Fibroblast of lung (primary cell): ENCODE data around the gene CELF2.

Source experiments
- EZH2 ChIP-seq: IDR thresholded peaks from 2 replicates; pipeline ENCODE4 v1.5.1; 2012; ENCODE audit warnings: low read length, control low read depth, mild to moderate bottlenecking; ENCODE audit errors: missing control alignments
- TF ChIP-seq, protein P1 (sequence below), 2 donors: IDR thresholded peaks in 1 of 2; conservative IDR thresholded peaks in 1 of 2; 1 replicate in 1 of 2; 2 replicates in 1 of 2; pipeline ENCODE4 v1.5.1; 2011 to 2012; ENCODE audit warnings: low read length in 2 of 2, control low read depth in 1 of 2, inconsistent platforms in 1 of 2, low read depth in 1 of 2, mild to moderate bottlenecking in 1 of 2

GRCh38 chr10:11170574-11170973 lies 152.9 kb downstream of the CELF2 start:
- TF ChIP-seq, protein P1, sequence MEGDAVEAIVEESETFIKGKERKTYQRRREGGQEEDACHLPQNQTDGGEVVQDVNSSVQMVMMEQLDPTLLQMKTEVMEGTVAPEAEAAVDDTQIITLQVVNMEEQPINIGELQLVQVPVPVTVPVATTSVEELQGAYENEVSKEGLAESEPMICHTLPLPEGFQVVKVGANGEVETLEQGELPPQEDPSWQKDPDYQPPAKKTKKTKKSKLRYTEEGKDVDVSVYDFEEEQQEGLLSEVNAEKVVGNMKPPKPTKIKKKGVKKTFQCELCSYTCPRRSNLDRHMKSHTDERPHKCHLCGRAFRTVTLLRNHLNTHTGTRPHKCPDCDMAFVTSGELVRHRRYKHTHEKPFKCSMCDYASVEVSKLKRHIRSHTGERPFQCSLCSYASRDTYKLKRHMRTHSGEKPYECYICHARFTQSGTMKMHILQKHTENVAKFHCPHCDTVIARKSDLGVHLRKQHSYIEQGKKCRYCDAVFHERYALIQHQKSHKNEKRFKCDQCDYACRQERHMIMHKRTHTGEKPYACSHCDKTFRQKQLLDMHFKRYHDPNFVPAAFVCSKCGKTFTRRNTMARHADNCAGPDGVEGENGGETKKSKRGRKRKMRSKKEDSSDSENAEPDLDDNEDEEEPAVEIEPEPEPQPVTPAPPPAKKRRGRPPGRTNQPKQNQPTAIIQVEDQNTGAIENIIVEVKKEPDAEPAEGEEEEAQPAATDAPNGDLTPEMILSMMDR (conservative IDR thresholded peaks at IDR 0.05 in 1 of 2, IDR thresholded peaks at IDR 0.05 in 1 of 2; ENCODE audit: low read depth in 1 of 2, low read length in 2 of 2), result no peak
- no peak for TF ChIP-seq EZH2
